Thyroid gland (tissue), 4 donors: ENCODE results near the gene ORC3.

Source experiments
- POLR2A ChIP-seq, 2 donors: fragments of 450-650 bp; IDR thresholded peaks; one replicate each; pipeline ENCODE4 v1.6.1; 2017; ENCODE audit warnings: antibody characterized with exemption in 2 of 2, mild to moderate bottlenecking in 2 of 2, moderate library complexity in 1 of 2
- TF ChIP-seq, protein P1 (sequence below), 6 experiments: fragments of 200-600 bp in 3 of 6; fragments of 450-650 bp in 3 of 6; sonication (generic) in 3 of 6; IDR thresholded peaks; one replicate each; pipeline ENCODE4 v1.5.1; 2016 to 2019; ENCODE audit warnings: antibody characterized with exemption in 6 of 6, mild to moderate bottlenecking in 2 of 6, inconsistent platforms in 1 of 6, moderate library complexity in 1 of 6

DNA sequence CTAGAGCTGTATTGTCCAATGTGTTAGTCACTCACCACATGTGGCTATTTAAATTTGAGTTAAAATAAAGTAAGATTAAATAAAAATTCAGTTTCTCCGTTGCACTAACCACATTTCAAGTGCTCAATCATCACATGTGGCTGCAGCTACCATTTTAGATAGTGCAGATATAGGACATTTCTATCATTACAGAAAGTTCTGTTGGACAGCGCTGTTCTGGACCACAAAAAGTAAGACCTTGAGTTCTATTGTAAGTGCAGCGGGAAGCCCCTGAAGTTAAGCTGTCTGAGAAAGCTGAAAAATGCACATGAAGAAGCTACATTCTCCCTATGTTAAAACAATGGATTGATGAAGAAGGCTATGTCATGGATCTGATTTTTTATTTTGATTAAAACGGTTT lies 1.1 kb downstream of the ORC3 start:
- no peak for TF ChIP-seq POLR2A (IDR thresholded peaks at IDR 0.05)
- TF ChIP-seq, protein P1, sequence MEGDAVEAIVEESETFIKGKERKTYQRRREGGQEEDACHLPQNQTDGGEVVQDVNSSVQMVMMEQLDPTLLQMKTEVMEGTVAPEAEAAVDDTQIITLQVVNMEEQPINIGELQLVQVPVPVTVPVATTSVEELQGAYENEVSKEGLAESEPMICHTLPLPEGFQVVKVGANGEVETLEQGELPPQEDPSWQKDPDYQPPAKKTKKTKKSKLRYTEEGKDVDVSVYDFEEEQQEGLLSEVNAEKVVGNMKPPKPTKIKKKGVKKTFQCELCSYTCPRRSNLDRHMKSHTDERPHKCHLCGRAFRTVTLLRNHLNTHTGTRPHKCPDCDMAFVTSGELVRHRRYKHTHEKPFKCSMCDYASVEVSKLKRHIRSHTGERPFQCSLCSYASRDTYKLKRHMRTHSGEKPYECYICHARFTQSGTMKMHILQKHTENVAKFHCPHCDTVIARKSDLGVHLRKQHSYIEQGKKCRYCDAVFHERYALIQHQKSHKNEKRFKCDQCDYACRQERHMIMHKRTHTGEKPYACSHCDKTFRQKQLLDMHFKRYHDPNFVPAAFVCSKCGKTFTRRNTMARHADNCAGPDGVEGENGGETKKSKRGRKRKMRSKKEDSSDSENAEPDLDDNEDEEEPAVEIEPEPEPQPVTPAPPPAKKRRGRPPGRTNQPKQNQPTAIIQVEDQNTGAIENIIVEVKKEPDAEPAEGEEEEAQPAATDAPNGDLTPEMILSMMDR (IDR thresholded peaks at IDR 0.05): no peak
